Esophagus squamous epithelium (tissue), 4 donors: ENCODE data around the gene RETREG2.

ENCODE experiments used
- CTCF ChIP-seq, 6 experiments: fragments of 450-650 bp in 4 of 6; fragments of 200-600 bp in 2 of 6; sonication (generic) in 2 of 6; IDR thresholded peaks; one replicate each; pipeline ENCODE4 v1.5.1; 2016 to 2019; ENCODE audit warnings: antibody characterized with exemption in 6 of 6, mild to moderate bottlenecking in 4 of 6, moderate library complexity in 4 of 6
- POLR2A ChIP-seq, 4 donors: fragments of 450-650 bp; IDR thresholded peaks; one replicate each; pipeline ENCODE4 v1.6.1; 2017; ENCODE audit warnings: antibody characterized with exemption in 4 of 4, mild to moderate bottlenecking in 4 of 4, moderate library complexity in 3 of 4

GRCh38 chr2:219129589-219129988 lies 48.5 kb upstream of the RETREG2 start:
- TF ChIP-seq CTCF (IDR thresholded peaks at IDR 0.05) (no peak), POLR2A (IDR thresholded peaks at IDR 0.05) (no peak)
